GM20000 (cell line): ENCODE measurements around the gene NRG3.

ENCODE experiments used
- DNase-seq: peaks from one replicate; pipeline ENCODE4 v3.0.0; 2012; ENCODE audit warnings: low spot score
- CTCF ChIP-seq: IDR thresholded peaks from 2 replicates; pipeline ENCODE4 v1.5.1; 2012; ENCODE audit warnings: mild to moderate bottlenecking, control low read depth; ENCODE audit errors: extremely low read depth, missing control alignments

NRG3 gene

DNA sequence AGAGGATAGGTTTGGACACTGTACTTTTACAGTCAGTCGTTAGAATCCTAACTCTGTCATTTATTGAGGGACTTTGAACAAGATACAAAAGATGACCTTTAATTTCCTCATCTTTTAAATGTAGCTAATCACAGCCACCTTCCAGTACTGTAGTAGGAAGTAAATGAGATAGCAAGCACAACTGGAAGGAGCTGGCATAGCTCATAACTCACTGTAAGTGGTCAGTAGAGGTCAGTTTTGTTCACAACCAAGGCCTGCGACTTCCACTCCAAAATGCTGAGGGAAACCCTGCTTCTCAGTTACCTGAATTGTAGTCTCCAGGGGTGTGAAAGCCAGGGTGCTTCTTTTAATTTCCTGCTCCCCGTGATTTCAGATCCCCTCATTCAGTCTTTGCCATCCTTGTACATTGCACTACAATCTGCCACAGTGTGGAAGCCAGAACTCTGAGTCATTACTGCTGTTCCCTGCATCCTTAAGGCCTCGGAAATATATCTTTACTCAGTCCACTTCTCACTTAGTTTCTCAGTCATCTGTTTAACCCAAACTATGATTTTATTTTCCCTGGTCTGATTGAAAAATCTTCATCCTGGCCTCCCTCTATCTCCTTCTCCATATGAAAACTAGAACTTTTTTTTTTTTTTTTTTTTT, 361.2 kb downstream of the NRG3 start:
- no peak for TF ChIP-seq CTCF
- DNase-seq, result no peak

- no peak for DNase-seq
- no peak for TF ChIP-seq CTCF
Measured at GRCh38 chr10:82238291-82238690, 363.3 kb downstream of the NRG3 start.

DNA sequence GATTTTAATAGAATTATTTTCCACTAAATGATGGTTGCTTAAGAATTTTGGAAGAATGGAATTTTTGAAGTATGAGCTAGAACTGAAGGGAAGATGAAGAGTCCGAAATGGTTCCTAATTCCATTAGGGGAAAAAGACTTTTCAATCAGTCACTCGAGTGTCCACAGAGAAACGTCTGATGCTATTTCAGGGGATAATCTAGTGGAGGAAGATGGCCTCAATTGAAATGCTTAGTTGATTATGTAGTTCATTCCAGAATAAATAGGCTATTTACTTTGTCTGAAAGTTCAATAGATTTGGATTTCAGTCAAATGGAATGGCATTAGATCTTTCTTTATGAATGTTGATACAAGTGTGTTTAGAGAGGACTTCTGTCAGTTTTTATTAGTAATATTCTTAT, 365.4 kb downstream of the NRG3 start:
- DNase-seq, result no peak
- TF ChIP-seq CTCF, result no peak

GRCh38 chr10:82242778-82243177, 367.8 kb downstream of the NRG3 start:
- TF ChIP-seq CTCF, result no peak
- DNase-seq, result no peak

- TF ChIP-seq CTCF, result no peak
- no peak for DNase-seq
Measured at GRCh38 chr10:82245157-82245556, 370.2 kb downstream of the NRG3 start.

- no peak for DNase-seq
- no peak for TF ChIP-seq CTCF
Measured at GRCh38 chr10:82245906-82246560, 371.0 kb downstream of the NRG3 start.

DNA sequence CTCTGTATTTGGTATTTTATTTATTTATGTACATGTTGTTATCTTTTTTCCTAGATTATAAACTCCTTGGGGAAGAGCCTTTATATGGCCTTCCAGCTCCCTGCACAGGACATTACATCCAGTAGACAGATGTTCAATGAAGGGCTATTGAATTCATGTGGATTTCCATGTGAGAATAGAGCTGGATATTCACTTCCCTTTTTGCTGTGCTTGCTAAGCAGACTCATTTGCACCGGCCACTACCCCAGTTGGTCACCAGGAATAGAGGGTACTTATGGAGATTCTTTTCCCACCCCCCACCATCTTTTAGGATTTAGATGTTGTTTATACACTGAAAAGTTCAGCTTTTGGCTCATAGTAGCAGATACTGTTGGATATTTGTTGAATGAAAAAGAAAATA, 374.1 kb downstream of the NRG3 start:
- no peak for TF ChIP-seq CTCF
- DNase-seq, result no peak
